BJ (cell line): Measurements from ENCODE around the gene TBL1XR1. TPM values are rescaled to one million over a fixed set of nuclear protein-coding genes. Genes with fewer than 3 reads are reported as not detected.
"Not testable (repeated sequence)": the region's sequence is repeated elsewhere in the genome, so short reads cannot be mapped to it uniquely, and the experiment has no call there.

Experiments used
- CTCF ChIA-PET: fragments of 350-600 bp; formaldehyde crosslinking; extraction: SDS; loops from one replicate; lab custom pipeline; 2021; ENCODE audit warnings: antibody characterized with exemption, inconsistent platforms; lab: Yijun Ruan, JAX
- POLR2A ChIA-PET: fragments of 300-600 bp; sonication (Branson Sonifier 250); formaldehyde crosslinking; extraction: SDS; loops from one replicate; lab custom pipeline; 2021; ENCODE audit warnings: antibody characterized with exemption; lab: Charles Lee
- DNase-seq: peaks from one replicate; pipeline ENCODE4 v3.0.0-alpha.2; 2011; ENCODE audit warnings: low read depth
- H3K27me3 ChIP-seq: 2 replicates; pipeline ENCODE4 v1.6.0; 2011; ENCODE audit warnings: low read length; ENCODE audit not compliant: control insufficient read depth, insufficient read depth
- H3K36me3 ChIP-seq: 2 replicates; pipeline ENCODE4 v1.5.1; 2011; ENCODE audit warnings: low read length; ENCODE audit not compliant: control insufficient read depth, insufficient read depth
- H3K4me3 ChIP-seq: 2 replicates; pipeline ENCODE4 v1.5.1; 2011; ENCODE audit warnings: low read depth, mild to moderate bottlenecking, control low read depth, low read length
- polyA plus RNA-seq: library from polyadenylated mRNA; depleted of rRNA; stranded (reverse); fragments of >200 nt; gene quantifications from 2 replicates; pipeline ENCODE4 v1.2.3, GENCODE V29; 2011
- TF ChIP-seq, protein P1 (sequence below): IDR thresholded peaks from 2 replicates; pipeline ENCODE4 v1.5.1; 2011; ENCODE audit warnings: low read depth, mild to moderate bottlenecking, control low read depth, inconsistent platforms, low read length, moderate library complexity; ENCODE audit not compliant: insufficient read depth

The TBL1XR1 gene
- polyA plus RNA-seq, 1 experiment, result 95.4 TPM

DNA sequence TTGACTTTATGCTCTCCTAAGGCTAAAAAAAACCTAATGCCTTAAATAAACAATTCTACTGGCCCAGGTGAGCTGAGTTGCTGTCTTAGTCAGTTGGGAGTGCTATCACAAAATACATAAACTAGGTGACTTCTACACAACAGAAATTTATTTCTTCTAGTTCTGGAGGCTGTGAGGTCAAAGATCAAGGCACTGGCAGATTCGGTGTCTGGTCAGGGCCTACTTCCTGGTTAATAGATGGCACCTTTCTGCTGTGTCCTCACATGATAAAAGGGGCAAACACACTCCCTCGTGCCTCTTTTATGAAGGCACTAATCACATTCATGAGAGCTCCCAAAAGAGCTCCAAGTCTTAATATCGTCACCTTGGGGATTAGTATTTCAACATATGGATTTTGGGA, 11.5 kb upstream of the TBL1XR1 start:
- DNase-seq, result no peak
- ChIA-PET CTCF (no interaction called here), POLR2A (no interaction called here)
- Histone ChIP-seq H3K4me3 (no peak overlapping the region), H3K27me3 (no peaks in the 10 kb centered on the region), H3K36me3 (no peaks in the 10 kb centered on the region)
- TF ChIP-seq, protein P1, sequence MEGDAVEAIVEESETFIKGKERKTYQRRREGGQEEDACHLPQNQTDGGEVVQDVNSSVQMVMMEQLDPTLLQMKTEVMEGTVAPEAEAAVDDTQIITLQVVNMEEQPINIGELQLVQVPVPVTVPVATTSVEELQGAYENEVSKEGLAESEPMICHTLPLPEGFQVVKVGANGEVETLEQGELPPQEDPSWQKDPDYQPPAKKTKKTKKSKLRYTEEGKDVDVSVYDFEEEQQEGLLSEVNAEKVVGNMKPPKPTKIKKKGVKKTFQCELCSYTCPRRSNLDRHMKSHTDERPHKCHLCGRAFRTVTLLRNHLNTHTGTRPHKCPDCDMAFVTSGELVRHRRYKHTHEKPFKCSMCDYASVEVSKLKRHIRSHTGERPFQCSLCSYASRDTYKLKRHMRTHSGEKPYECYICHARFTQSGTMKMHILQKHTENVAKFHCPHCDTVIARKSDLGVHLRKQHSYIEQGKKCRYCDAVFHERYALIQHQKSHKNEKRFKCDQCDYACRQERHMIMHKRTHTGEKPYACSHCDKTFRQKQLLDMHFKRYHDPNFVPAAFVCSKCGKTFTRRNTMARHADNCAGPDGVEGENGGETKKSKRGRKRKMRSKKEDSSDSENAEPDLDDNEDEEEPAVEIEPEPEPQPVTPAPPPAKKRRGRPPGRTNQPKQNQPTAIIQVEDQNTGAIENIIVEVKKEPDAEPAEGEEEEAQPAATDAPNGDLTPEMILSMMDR, result no peak

- DNase-seq, result no peak
- Histone ChIP-seq H3K4me3 (no peak overlapping the region), H3K27me3 (no peaks in the 10 kb centered on the region), H3K36me3 (no peaks in the 10 kb centered on the region)
- ChIA-PET CTCF (no interaction called here), POLR2A (no interaction called here)
- TF ChIP-seq, protein P1, result no peak
These were observed 10.9 kb upstream of the TBL1XR1 start for GRCh38 chr3:177208223-177208622.

- ChIA-PET CTCF (no interaction called here), POLR2A (no interaction called here)
- TF ChIP-seq, protein P1, result no peak
- Histone ChIP-seq H3K36me3 (no peaks in the 10 kb centered on the region), H3K4me3 (no peak overlapping the region), H3K27me3 (no peaks in the 10 kb centered on the region)
- no peak for DNase-seq
These were observed 9.7 kb upstream of the TBL1XR1 start for GRCh38 chr3:177206936-177207335.

- Histone ChIP-seq H3K4me3 (no peak overlapping the region), H3K36me3 (no peaks in the 10 kb centered on the region), H3K27me3 (no peaks in the 10 kb centered on the region)
- TF ChIP-seq, protein P1, result no peak
- POLR2A ChIA-PET, result no interaction called here
- no peak for DNase-seq
- CTCF ChIA-PET, result interaction anchor here (0.7 kb wide), 1 partner anchor 10 kb away, joined by 3 read pairs; no protein-coding TSS in a partner anchor
These were observed 6.6 kb upstream of the TBL1XR1 start for GRCh38 chr3:177203689-177204395.

GRCh38 chr3:177203016-177203415, 5.7 kb upstream of the TBL1XR1 start:
- DNase-seq, CTCF ChIA-PET, POLR2A ChIA-PET, H3K36me3 ChIP-seq, H3K4me3 ChIP-seq, H3K27me3 ChIP-seq: not testable (repeated sequence)
